LNCAP (cell line): Measurements from ENCODE around the gene TACR1.

ENCODE experiments used
- TF ChIP-seq, protein P1 (sequence below): fragments of 450-650 bp; IDR thresholded peaks from 2 replicates; pipeline ENCODE4 v1.5.1; 2017; ENCODE audit warnings: mild to moderate bottlenecking

The TACR1 gene

GRCh38 chr2:75031906-75032803 is 167.2 kb downstream of the TACR1 start:
- TF ChIP-seq, protein P1, sequence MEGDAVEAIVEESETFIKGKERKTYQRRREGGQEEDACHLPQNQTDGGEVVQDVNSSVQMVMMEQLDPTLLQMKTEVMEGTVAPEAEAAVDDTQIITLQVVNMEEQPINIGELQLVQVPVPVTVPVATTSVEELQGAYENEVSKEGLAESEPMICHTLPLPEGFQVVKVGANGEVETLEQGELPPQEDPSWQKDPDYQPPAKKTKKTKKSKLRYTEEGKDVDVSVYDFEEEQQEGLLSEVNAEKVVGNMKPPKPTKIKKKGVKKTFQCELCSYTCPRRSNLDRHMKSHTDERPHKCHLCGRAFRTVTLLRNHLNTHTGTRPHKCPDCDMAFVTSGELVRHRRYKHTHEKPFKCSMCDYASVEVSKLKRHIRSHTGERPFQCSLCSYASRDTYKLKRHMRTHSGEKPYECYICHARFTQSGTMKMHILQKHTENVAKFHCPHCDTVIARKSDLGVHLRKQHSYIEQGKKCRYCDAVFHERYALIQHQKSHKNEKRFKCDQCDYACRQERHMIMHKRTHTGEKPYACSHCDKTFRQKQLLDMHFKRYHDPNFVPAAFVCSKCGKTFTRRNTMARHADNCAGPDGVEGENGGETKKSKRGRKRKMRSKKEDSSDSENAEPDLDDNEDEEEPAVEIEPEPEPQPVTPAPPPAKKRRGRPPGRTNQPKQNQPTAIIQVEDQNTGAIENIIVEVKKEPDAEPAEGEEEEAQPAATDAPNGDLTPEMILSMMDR: no peak

- TF ChIP-seq, protein P1: no peak
Measured at GRCh38 chr2:75031171-75031570, 168.1 kb downstream of the TACR1 start.

GRCh38 chr2:75030218-75031009 is 168.9 kb downstream of the TACR1 start:
- TF ChIP-seq, protein P1: no peak

DNA sequence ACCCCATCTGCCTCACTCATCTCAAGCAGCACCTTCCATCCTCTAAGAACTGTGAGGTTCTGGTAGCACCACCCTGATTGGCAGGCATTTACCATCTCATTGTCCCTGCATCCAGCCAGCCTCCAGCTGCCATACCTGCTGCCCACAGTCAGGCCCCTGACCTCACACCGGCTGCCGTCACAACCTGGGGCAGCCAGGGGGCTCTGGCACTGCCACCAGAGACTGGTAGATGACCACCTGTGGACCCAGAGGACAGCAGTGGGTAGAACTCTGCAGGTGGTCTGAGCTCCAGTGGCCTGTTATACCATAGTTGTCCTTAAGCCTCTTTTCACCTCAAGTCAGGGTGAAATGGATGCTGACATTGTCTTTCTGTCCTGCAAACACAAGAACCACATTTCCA is 171.4 kb downstream of the TACR1 start:
- TF ChIP-seq, protein P1: no peak

DNA sequence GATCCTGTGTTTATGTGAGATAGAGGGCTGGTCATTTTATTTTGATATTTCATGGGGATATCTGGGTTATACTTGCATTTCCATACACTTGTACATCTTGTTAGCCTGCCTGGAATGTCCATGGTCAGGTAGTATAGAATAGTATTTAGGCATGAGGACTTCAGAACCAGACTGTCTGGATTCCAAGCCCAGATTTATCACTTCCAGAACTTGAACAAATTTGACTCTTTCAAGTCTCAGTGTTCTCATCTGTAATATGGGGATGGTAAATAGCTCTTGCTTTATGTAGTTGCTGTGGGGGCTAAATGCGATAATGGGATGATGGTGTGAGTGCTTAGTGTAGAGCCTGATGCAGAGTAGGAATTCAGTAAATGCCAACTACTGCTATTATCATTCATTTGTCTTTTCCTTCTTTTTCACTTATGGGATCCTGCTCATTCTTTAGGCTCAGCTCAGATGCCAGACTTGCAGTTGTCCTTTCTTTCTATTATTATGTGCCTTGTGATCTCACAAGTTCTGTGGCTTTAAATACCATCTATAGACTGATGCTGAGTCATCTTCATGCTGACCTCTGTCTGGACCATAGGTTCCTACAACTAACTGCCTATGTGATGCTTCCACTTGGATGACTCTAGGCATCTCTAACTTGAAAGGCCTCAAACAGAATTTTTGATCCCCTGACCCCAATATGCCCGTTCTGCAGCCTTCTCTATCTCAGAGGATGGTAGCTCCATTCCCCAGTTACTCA is 173.5 kb downstream of the TACR1 start:
- TF ChIP-seq, protein P1: no peak

GRCh38 chr2:75025216-75025615 is 174.1 kb downstream of the TACR1 start:
- TF ChIP-seq, protein P1: no peak
